Activated CD8-positive, alpha-beta memory T cell treated with anti-CD3 and anti-CD28 coated beads for 1 hour (primary cell): ENCODE measurements around the gene AMFR.

ENCODE experiments used
- DNase-seq, 2 donors: peaks; one replicate each; pipeline ENCODE4 v3.0.0-alpha.2; 2020; ENCODE audit warnings: low read depth in 1 of 2; ENCODE audit errors: extremely low read depth in 1 of 2

AMFR gene

DNA sequence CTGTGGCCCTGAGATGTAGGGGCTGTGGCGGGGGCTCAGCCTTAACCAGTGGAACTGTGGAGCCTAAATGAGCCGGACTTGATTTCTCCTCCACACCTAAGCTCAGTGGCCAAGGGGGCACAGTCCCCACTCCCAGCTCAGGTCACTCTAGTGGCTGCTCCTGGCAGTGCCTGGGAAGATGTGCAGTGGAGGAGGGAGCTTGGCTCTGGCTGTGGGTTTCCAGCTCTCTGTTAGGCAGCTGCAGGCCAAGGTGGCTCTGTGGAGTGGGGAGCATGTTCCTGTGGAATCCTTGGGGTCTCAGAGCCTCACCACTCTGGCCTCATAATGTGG, 76.3 kb downstream of the AMFR start:
- DNase-seq: no peak

DNA sequence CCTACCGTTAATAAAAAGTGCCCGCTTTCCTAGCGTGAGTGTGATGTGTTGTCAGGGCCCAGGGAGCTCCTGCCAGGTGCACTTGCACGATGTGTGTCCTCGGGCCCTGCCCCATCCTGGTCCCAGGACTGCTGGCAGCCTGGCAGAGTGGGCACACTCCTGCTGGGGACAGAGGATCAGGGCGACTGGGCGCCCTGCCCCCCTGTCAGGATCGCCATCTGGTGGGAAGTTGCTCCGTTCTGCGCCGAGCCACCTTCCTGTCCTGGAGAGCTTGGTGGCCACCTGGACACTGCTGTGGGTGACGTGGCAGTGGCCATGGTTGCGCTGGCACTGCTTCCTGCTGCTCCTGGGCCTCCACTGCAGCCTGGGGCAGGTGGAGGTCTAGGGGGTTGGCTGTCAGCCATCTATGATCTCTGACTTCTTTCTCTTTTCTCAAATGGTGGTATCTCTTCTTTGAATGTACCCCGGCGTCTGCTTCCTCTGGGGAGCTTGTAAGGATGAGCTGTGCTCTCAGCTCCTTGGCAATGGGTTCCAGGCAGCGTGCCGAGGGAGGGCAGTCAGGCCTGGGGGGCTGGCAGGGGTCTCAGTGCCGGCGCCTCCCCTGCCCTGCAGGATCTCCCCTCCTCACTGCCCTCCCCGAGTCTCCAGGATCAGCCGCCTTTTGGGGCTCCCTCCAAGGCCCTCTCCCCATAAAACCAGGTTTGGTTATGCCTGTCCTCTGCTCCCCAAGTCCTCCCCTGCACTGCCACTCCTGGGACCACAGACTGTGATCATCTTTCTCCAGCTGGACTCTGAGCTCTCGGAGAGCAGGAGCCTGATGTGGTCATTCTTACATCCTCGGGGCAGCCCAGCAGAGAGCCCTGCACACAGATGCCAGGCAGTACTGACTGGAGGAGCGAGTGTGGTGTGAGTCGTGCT, 76.9 kb downstream of the AMFR start:
- no peak for DNase-seq

- no peak for DNase-seq
Measured at GRCh38 chr16:56347670-56348069, 77.7 kb downstream of the AMFR start.

GRCh38 chr16:56347166-56347565, 78.2 kb downstream of the AMFR start:
- no peak for DNase-seq

- DNase-seq: no peak
Measured at GRCh38 chr16:56346131-56346890, 79.0 kb downstream of the AMFR start.

- no peak for DNase-seq
Measured at GRCh38 chr16:56345406-56346050, 79.8 kb downstream of the AMFR start.

DNA sequence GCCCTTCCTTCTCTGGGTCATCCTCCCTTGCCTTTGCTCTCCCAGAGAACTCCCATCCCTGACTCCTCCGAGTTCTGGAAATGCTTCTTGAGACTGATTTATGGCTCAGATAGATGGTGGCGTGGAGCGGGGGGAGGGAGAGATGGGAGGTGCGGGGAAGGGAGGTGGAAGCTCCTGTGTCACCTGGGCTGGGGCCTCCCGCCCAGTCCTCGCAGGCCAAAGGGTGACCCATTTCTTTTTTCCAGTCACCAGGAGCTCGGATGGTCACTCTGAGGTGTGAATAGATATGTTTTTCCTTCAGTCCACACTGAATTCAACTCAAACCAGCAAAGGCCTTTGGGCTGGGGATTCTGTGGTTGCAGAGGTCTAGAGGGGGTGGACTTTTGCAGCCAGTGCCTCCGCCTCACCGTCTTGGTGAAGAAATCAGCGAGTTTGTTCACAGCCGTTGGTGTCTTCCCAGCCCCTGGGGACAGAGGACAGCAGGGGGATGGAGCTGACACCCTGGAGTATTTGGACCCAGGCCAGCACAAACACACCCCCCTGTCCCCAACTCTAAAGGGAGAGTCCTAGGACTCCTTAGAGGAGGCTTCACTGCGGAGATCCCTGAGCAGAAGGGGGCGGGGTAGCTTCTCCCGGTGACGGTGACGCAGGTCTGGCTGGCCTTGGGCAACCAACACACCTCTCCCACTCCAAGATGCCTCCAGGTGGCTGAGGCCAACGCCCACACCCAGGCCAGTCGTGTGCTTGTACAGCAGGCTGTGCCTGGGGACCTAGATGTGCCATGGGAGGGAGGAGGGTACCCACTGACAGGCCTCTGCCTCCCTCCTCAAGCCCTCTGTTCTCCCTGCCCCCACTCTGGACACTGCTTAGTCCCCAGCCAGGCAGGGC, 80.6 kb downstream of the AMFR start:
- DNase-seq: no peak

DNA sequence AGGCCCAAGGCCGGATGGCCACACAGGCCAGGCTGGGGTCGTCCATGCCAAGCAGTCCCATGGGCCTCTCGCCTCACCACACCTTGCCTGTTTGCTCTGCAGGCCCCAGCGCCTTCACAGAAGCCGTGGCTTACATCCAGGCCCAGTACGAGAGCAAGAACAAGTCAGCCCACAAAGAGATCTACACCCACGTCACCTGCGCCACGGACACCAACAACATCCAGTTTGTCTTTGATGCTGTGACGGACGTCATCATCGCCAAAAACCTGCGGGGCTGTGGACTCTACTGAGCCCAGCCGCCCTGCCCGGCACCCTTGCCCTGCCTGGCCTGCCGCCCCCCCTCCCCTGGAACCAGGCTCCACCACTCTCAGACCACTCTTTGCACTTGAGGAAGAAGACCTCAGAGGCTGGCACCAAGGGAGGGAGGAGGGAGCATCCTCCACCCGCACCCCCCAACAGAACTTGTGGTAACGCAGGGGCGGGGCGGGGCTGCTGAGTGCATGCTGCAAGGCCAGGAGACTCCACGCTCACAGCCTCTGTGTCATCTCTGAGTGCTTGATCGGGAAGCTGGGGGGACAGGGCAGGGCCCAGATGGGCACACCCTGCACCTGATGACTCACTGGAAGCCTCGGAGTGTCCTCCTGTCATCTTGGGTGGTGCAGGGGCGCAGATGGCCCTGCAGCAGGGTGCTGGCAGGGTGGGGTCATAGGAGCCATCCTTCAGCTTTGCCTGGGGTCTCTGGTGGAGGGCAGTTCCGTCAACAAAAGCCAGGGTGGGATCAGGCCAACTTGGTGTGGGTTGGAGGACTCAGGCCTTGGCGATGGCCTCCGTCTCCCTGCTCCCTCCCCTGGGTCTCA, 81.5 kb downstream of the AMFR start:
- no peak for DNase-seq

DNA sequence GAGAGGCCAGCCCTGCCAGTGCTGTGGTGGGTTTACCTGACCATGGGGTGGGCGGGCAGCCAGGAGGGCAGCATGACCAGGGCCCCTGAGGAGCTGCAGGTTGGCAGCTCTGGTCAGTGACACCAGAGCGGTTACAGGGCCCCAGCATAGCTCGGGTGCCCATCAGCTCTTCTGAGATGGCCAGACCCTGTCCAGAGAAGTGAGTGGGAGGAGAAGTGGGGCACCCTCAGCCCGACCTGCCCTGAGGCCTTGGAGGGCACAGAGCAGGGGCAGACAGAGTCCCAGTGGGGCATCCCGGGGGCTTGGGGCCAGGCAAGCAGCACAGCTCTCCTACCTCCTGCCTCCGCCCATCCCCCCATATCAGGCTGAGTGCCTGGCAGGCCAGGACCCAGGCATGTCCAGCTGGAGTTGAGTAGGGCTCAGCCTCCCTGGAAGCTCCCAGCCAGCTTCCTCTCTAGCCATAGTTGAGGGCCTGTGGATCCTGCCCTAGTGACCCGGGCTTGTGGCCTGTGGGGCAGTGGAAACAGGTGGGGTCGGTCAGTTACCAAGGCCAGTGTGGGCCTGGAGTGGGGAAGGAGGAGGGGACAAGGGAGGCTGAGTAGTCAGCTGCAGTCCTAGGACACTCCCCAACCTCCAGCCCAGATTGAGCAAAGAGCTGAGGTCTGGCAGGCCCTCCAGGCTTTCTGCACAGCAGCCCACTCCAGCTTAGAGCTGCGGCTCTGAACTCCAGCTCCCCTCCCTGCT, 83.5 kb downstream of the AMFR start:
- DNase-seq: no peak

GRCh38 chr16:56340864-56341365, 84.4 kb downstream of the AMFR start:
- DNase-seq: no peak

DNA sequence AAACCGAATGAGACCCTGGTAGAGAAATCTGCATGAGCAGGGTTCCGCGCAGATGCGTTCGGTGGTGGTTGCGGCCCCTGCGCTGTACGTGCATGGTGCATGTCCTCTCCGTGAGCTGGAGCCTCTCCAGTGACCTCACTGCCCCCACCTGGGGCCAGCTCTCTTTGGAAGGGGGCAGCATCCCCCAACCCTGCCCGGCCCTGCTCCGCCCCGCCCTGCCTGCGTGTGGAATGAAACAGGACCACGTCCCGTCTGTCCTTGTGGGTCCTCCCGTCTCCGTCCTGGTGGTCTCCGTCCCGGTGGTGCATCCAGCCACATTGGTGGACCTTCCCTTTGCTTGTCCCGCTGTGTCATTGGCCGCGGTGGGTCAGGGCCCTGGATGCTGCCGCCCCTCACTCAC, 84.9 kb downstream of the AMFR start:
- no peak for DNase-seq

DNA sequence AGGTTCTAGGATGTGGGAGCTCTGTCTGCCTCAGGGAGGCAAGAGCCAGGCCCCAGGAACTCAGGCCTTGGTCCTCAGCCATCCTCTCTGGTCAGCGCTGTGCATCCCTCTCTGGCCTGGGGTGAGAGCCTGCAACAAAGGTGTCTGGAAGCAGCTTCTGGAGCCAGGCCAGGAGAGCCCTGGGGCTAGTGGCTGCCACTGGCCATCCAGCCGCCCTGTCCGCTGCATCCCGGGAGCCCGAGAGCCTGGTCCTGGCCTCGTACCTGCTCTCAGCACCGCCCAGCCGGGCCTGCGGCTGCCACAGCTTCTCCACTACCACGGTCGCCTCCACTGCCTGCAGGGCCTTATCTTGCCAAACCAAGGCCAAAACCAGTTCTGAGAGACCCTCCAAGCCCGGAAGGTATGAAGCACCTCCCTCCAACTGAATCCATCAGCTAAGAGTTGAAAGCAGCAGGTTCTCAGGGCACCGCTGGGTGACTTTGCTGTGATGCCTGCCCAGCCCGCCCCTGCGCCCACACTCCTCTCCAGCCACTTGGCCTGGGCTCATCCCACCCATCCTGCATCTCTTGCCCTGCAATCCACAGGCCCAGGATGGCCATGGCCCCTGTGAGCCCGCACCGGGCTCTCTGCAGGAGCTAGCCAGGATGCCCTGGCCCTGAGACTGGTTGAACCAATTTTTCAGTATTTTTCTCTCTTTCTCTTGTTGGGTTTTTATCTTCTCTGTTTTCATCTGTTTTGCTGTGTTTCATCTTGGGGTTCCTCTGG, 85.7 kb downstream of the AMFR start:
- no peak for DNase-seq

DNA sequence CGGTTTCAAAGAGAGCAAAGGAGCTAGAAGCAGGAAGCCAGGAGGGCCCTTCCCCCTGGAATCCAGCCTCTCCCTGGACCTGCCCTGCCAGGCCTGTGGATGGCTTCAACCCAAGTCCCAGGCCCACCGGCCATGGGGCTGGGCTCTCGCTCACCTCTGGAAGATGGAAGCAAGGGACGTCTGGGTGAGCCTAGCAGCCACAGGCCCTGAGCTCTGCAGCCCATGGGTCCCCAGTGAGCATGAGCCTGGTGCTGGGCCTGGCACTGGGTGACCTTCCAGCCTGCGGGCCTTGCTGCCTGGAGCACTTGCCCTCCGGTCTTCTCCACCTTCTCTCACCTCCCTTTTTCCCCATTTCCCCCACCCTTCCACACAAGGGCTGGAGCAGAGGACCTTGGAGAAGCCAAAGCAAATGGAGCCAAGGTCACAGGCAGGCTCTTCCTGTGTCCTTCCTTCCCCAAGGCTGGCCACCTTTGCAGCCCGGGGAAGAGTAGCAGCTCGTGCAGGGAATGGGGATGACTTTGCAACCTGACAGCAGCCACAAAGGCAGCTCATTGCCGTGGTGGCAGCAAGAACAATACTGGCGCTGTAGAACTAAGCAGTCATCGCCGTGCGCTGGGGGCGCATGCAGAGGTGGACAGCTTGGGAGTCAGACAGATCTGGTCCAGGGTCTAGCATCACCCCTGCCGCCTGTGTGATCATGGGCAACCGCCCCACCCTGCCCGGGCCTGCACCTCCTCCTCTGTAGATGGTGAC, 86.6 kb downstream of the AMFR start:
- DNase-seq: no peak

DNA sequence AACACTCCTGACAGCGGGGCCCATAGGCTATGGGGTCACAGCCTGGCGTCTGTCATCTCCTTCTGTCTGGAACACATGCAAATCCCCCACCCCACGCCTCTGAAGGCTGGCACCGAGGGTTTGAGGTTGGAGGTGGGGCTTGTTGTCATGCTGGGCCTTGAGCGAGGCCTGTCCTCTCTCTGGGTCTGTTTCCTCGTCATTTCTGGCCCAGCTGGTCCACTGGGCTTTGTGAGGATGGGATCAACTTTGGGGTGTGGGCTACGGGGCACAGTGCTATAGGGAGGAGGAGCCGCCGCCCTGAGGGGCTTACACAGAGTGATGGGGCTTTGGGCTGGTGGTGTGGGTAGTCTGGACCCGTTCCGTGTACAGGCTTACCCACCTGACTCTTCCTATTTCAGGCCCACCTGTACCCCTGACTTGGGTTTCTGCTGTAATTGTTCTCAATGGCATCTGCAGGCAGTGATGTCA, 87.5 kb downstream of the AMFR start:
- DNase-seq: no peak

DNA sequence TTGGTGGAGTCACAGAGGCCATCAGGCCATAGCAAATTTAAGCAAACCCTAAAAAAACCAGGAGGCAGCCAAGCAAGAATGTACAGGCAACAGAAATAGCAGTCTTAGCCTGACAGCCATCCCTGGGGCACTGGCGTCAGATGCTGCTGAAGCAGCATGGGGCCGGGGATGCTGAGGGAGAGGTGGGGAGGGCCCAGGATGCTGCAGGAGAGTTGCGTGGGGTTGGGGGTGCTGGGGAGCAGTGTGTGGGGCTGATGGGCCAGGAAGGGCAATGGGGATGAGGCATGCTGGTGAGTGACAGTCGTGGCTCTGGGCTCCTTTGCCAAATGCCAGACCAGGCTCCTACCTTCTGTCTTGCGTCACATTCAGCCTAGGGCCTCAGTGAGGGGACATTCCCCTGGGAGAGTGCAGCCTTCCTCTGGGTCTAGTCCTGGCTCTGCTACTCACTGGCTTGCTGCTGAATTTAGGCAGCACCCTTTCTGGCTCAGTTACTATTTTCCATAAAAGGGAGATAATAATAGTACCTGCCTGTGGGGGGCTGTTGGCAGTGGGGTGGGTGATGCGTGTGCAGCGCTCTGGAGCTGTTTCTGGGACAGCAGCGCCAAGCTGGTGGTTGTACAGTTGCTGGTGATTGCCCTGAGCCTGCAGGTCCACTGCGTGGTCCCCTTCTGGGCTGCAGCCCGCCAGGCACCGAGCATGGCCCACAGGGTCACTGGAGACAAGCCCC, 88.1 kb downstream of the AMFR start:
- DNase-seq: no peak

- DNase-seq: no peak
Measured at GRCh38 chr16:56336711-56337110, 88.6 kb downstream of the AMFR start.
